Retinal pigment epithelial cell (primary cell): ENCODE data around the gene SH2D1A.

Experiments
- DNase-seq: peaks from one replicate; pipeline ENCODE4 v3.0.0-alpha.2; 2010; ENCODE audit warnings: low read depth
- H3K4me3 ChIP-seq: 2 replicates; pipeline ENCODE4 v1.5.1; 2011; ENCODE audit warnings: mild to moderate bottlenecking, low read length, control low read depth, moderate library complexity
- CTCF ChIP-seq: conservative IDR thresholded peaks from 2 replicates; pipeline ENCODE4 v1.5.1; 2011; ENCODE audit warnings: low read depth, low read length, control low read depth, inconsistent platforms

Gene SH2D1A

GRCh38 chrX:124421898-124422655, 75.7 kb downstream of the SH2D1A start:
- no peak for DNase-seq
- H3K4me3 ChIP-seq = no peak overlapping the region
- TF ChIP-seq CTCF = no peak
